CD4-positive, alpha-beta T cell treated with Interleukin-17A for 1 hour (primary cell): ENCODE data around the gene TRIO.

Source experiments
- DNase-seq: peaks from one replicate; pipeline ENCODE4 v3.0.0-alpha.2; 2020

TRIO gene

DNA sequence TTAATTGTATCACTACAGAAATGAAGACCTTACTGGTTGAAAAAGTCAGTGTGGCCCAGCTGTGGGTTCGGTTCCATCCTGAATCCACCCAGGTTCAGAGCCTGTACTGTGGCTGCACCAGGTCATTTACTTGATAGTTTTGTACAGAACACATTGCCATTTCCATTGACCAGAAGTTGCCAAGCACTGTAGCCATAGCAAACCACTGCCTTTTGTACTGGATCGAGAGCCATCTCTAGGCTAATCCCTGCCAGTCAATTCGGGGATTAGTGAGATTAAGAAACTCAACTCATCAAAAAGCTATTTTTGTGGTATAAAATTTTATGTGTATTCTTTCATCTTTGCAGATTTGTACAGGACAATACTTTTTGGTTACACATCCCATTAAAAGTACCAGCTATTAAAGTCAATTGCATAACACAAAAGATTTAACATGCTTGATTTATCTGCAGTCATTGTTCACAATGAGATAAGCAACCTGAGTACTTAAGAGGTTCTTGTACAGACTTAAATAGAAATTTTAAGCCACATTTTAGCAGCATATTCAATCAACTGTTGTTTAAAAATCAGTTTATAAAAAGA is 329.9 kb downstream of the TRIO start:
- DNase-seq: no peak

GRCh38 chr5:14475045-14475444 is 331.9 kb downstream of the TRIO start:
- no peak for DNase-seq

DNA sequence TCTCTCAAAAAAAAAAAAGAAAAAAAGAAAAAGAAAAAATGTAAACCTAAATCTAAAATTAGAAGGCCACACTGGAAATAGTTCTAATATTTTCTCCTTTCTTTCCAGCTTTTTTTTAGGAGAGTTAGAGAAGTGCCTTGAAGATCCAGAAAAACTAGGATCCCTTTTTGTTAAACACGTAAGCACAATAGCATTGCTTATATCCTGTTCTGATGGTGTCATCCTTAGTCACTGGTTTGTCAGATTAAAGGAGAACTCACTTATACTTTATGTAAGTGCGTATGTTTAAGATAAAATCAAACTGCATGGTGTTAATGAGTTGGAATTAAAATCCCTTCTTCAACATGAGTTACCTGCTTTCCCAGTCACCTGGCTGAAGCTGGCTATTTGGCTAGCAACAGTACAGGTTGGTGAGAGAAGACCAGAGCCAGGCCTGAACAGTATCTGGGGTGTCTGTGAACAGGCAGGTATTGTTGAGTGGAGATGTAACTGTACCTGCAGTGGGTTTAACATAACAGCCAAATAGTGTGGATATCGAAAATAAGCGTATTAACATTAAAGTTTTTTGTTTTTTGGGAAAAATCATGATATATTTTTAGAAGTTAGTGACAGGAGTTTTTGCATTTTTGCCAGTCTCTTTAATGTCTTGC is 333.8 kb downstream of the TRIO start:
- no peak for DNase-seq

DNA sequence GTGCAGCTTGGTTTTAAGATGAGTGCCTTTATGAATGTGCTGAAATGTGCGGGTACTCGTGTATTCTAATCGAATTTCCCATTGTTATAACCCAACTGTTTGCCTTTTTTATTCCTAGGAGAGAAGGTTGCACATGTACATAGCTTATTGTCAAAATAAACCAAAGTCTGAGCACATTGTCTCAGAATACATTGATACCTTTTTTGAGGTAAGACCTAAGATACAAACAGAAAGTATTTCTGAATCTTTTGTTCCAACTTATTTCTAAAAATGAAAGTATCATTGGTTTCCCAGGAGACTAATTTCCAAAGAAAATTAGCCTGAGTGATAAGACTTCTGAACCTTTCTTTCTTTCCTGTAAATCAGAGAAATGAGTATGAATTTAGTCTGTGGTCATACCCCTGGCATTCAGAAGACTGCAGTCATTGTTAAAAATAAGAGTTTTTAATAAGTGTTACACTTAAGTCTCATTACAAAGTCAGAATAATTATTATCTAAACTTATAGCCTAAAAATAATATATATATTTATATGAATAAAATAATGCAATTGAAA is 336.1 kb downstream of the TRIO start:
- no peak for DNase-seq

GRCh38 chr5:14481349-14481748 is 338.2 kb downstream of the TRIO start:
- no peak for DNase-seq

- DNase-seq: no peak
These were observed 338.9 kb downstream of the TRIO start for GRCh38 chr5:14482085-14482484.

GRCh38 chr5:14483504-14484157 is 340.5 kb downstream of the TRIO start:
- DNase-seq: no peak

- no peak for DNase-seq
These were observed 343.3 kb downstream of the TRIO start for GRCh38 chr5:14486486-14486885.

DNA sequence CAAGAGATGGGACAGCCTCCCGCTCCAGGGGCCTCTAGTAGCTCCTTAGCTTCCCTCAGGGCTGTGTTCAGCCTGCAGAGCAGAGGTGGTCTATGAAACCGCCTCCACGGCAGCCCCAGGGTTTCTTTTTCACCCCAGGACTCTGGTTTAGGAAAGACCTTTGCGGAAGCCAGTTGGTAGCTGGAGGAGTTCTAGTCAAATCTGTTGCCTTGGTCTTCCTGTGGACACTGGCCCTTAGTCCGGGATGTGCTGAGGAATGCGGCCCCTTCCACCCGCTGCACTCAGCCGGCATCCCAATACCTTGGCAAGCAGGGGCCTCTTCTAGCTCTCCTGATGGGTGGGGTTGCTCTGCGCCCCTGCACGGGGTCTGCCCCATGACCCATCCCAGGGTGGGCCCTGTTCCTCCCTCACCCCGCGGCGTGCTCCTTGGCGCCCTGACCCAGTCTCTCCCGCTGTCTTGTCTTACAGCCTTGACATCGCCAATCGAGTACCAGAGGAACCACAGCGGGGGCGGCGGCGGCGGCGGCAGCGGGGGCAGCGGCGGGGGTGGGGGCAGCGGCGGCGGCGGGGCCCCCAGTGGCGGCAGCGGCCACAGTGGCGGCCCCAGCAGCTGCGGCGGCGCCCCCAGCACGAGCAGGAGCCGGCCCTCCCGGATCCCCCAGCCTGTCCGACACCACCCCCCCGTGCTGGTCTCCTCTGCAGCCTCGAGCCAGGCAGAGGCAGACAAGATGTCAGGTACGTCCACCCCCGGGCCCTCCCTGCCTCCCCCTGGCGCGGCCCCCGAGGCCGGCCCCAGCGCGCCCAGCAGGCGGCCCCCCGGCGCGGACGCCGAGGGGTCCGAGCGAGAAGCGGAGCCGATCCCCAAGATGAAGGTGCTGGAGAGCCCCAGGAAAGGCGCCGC is 344.1 kb downstream of the TRIO start:
- DNase-seq: no peak

DNA sequence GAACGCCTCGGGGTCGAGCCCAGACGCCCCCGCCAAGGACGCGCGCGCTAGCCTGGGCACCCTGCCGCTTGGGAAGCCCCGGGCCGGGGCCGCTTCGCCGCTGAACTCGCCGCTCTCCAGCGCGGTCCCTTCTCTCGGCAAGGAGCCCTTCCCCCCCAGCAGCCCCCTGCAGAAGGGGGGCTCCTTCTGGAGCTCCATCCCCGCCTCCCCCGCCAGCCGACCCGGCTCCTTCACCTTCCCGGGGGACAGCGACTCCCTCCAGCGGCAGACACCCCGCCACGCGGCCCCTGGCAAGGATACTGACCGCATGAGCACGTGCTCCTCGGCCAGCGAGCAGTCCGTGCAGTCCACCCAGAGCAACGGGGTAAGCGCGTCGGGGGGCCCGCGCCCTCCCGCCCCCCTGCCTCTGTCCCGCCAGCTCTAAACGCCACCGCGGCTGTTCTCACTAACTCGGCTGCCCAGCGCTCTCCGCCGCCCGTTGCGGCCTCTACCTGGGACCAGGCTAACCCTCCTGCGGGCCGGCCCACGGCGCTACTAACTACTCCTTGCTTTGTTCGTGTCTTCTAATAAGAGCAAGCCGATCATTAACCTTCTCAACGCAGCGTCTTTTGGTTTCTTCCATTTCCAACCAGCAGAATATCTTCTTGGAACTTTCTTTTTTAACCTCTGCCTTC is 344.9 kb downstream of the TRIO start:
- no peak for DNase-seq

- DNase-seq: no peak
These were observed 345.6 kb downstream of the TRIO start for GRCh38 chr5:14488709-14489108.

- no peak for DNase-seq
These were observed 346.5 kb downstream of the TRIO start for GRCh38 chr5:14489643-14490042.

GRCh38 chr5:14490309-14490711 is 347.2 kb downstream of the TRIO start:
- no peak for DNase-seq

DNA sequence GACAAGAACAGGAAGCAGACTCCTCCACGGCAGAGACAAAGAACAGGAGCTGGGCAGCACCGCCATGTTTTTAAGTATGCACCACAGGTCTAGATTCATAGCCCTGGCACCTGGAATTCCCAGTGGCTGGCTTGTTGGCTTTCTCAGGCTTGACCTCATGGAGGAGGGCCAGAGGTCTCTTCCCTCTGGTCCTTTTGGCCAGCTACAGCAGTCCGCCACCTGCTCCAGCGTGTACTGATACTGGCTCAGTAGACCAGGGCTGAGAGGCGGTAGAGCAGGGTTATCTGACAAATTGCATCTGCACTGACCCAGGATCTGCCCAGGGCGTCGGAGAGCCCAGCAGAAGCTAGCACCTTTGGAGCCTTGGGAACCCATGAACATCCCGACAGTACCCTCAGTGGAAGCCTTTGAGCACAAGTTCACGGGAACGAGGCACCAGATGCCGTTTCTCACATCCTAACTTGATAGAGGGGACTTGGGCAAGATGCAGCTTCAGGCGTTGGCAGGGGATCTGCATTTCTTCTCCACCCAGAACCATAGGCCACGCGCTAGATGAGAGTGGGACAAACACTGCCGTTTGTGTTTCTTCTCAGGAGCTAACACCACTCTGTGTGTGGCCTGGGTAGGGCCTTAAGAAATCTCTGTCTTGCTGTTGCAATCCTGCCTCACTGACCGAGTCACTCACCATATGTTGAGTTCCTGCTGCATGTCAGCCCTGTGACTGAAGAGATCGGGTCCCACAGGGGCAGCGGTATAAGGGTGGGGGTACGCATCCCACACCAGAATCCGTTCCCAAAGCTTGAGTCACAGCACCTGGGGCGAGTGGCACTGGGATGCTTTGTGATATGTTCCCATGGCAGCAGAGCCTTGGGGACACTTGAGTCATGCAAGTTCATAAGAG is 348.1 kb downstream of the TRIO start:
- no peak for DNase-seq

- no peak for DNase-seq
These were observed 349.3 kb downstream of the TRIO start for GRCh38 chr5:14492331-14492964.

DNA sequence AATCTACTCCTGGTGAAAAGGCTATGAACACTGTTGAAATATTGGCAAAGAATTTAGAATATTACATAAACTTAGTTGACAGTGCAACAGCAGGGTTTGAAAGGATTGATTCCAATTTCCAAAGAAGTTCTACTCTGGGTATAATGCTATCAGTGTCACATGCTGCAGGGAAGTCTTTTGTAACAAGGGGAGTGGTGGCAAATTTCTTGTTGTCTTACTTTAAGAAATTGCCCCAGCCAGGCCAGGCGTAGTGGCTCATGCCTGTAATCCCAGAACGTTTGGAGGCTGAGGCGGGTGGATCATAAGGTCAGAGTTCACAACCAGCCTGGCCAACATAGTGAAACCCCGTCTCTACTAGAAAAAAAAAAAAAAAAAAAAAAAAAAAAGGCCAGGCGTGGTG is 352.2 kb downstream of the TRIO start:
- no peak for DNase-seq

DNA sequence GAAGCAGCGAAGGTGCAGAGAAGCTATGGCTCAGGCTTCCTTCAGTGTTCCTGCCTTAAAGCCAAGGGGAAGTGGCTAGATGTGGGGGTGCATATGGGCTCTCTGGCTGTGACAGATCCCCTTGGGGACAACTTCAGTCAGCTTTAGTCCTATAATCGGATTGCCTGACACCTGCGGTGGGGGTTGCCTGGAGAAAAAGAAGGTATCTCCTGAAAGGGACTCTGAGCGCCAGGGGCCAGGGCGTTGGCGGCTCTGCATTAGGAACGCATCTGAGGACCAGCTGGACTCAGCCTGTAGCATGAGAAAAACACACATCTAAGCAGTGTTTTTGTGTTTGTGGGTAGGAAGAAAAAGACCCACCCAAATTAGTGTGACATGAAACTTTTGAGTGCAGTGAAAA is 354.2 kb downstream of the TRIO start:
- DNase-seq: no peak

GRCh38 chr5:14501353-14502293 is 358.5 kb downstream of the TRIO start:
- no peak for DNase-seq

DNA sequence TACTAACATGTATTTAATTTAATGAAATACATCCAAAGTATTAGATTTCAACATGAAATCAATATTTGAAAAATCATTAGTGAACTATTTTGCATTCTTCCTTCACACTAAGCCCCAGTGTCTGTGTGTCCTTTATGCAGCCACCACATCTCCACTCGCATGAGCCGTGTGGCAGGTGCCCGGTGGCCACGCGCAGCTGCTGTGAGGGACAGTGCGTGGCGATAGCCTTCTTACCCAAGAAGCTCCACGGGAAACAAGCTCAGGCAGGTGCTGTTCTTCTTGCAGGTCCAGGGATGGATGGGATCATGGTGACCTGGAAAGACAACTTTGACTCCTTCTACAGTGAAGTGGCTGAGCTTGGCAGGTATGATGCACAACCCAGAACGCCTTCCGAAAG is 359.1 kb downstream of the TRIO start:
- no peak for DNase-seq
